Tibial nerve (tissue), 3 donors: Measurements from ENCODE around the gene TM9SF3.

Experiments
- POLR2A ChIP-seq, 2 donors: fragments of 450-650 bp; IDR thresholded peaks; one replicate each; pipeline ENCODE4 v1.6.1; 2017; ENCODE audit warnings: antibody characterized with exemption in 2 of 2, mild to moderate bottlenecking in 2 of 2, moderate library complexity in 2 of 2
- TF ChIP-seq, protein P1 (sequence below), 5 experiments: fragments of 200-600 bp in 3 of 5; fragments of 450-650 bp in 2 of 5; sonication (generic) in 3 of 5; IDR thresholded peaks; one replicate each; pipeline ENCODE4 v1.5.1; 2016 to 2019; ENCODE audit warnings: antibody characterized with exemption in 5 of 5, mild to moderate bottlenecking in 3 of 5, moderate library complexity in 2 of 5

DNA sequence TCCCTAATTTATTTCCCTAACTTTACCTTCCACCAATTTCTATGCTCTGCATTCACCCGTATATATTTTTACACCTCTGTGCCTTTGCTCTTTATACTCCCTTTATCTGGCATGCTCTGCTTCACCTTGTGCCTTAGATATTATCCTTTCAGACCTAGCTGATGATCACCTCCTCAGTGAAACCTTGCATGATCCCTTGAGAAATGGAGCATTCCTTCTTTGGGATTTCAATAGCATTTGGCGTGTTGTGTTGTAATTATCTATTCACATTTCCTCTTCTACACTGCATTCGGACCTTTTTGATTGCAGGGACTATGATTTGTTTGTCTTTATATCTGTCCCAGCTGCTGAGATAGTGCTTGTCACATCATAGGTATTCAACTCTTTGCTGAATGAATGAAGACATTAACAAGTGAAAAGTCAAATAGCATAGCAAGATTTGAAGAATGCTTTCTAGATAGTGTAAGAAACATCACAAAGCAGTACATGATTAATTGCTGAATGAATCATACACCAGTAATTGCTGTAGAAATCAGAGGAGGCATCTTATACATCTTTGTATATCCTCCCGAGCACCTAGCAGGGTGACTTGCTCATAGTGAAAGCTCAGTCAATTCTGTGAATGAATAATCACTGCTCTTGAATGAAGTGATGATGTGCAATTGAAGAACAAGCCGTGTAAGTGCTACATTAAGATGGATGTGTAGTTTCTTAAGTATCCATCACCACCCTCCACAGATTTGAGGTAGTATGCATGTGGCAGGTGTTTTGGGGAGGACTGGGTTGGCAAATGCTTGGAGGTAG is 2.0 kb upstream of the TM9SF3 start:
- TF ChIP-seq POLR2A (IDR thresholded peaks at IDR 0.05): no peak
- TF ChIP-seq, protein P1, sequence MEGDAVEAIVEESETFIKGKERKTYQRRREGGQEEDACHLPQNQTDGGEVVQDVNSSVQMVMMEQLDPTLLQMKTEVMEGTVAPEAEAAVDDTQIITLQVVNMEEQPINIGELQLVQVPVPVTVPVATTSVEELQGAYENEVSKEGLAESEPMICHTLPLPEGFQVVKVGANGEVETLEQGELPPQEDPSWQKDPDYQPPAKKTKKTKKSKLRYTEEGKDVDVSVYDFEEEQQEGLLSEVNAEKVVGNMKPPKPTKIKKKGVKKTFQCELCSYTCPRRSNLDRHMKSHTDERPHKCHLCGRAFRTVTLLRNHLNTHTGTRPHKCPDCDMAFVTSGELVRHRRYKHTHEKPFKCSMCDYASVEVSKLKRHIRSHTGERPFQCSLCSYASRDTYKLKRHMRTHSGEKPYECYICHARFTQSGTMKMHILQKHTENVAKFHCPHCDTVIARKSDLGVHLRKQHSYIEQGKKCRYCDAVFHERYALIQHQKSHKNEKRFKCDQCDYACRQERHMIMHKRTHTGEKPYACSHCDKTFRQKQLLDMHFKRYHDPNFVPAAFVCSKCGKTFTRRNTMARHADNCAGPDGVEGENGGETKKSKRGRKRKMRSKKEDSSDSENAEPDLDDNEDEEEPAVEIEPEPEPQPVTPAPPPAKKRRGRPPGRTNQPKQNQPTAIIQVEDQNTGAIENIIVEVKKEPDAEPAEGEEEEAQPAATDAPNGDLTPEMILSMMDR (IDR thresholded peaks at IDR 0.05): no peak
